CD4-positive, alpha-beta T cell (primary cell): Measurements from ENCODE around the gene USP9X. TPM values are rescaled to one million over a fixed set of nuclear protein-coding genes. Genes with fewer than 3 reads are reported as not detected.
"Not testable (repeated sequence)": the region's sequence is repeated elsewhere in the genome, so short reads cannot be mapped to it uniquely, and the experiment has no call there.

Experiments used
- ATAC-seq: fragments of 200-7000 bp; cut with Tn5 transposase; one replicate; pipeline ENCODE4 v1.10.0; 2022; ENCODE audit warnings: mild to moderate bottlenecking; ENCODE audit not compliant: poor library complexity
- CTCF ChIA-PET: fragments of 350-600 bp; sonication (Branson Sonifier 250); formaldehyde crosslinking; loops from one replicate; lab custom pipeline; 2021; ENCODE audit warnings: antibody characterized with exemption, inconsistent platforms; lab: Charles Lee
- POLR2A ChIA-PET: fragments of 350-600 bp; sonication (Branson Sonifier 250); formaldehyde crosslinking; loops from one replicate; lab custom pipeline; 2021; ENCODE audit warnings: antibody characterized with exemption, inconsistent platforms; lab: Charles Lee
- DNase-seq, 14 experiments: peaks; one replicate each; pipeline ENCODE4 v3.0.0-alpha.2; 2013 to 2020; ENCODE audit warnings: mixed read lengths in 2 of 14
- H3K27ac ChIP-seq, 2 donors: one replicate each; pipeline versions ENCODE4 v1.5.1 to v1.7.0; 2013; ENCODE audit warnings: low read length in 2 of 2, low read depth in 1 of 2, mild to moderate bottlenecking in 1 of 2
- H3K27me3 ChIP-seq, 2 experiments: 1 replicate in 1 of 2; 2 replicates in 1 of 2; pipeline versions ENCODE4 v1.6.1 to v1.7.0; 2013; ENCODE audit warnings: low read length in 2 of 2, control low read depth in 1 of 2, mild to moderate bottlenecking in 1 of 2, moderate library complexity in 1 of 2; ENCODE audit not compliant: insufficient read depth in 2 of 2, control insufficient read depth in 1 of 2
- H3K36me3 ChIP-seq: one replicate; pipeline ENCODE4 v1.6.1; 2013; ENCODE audit warnings: low read length, control low read depth; ENCODE audit not compliant: insufficient read depth
- H3K4me1 ChIP-seq: one replicate; pipeline ENCODE4 v1.6.1; 2013; ENCODE audit warnings: low read length, control low read depth; ENCODE audit not compliant: insufficient read depth
- H3K4me3 ChIP-seq: one replicate; pipeline ENCODE4 v1.5.1; 2013; ENCODE audit warnings: mild to moderate bottlenecking, low read length, moderate library complexity
- H3K9me3 ChIP-seq, 2 experiments: 1 replicate in 1 of 2; 2 replicates in 1 of 2; pipeline versions ENCODE4 v1.6.1 to v1.7.0; 2013; ENCODE audit warnings: low read length in 2 of 2, mild to moderate bottlenecking in 2 of 2, control low read depth in 1 of 2, moderate library complexity in 1 of 2; ENCODE audit not compliant: control insufficient read depth in 1 of 2, insufficient read depth in 1 of 2
- H3K27ac Mint-ChIP-seq: one replicate; pipeline ENCODE4 v1.8.0; 2020; ENCODE audit warnings: mixed read lengths
- H3K27me3 Mint-ChIP-seq: one replicate; pipeline ENCODE4 v1.8.0; 2021; ENCODE audit warnings: mixed read lengths
- H3K36me3 Mint-ChIP-seq: one replicate; pipeline ENCODE4 v1.8.0; 2021; ENCODE audit warnings: low read depth, mixed read lengths
- H3K4me1 Mint-ChIP-seq: one replicate; pipeline ENCODE4 v1.8.0; 2021; ENCODE audit warnings: low read depth, mixed read lengths
- H3K4me3 Mint-ChIP-seq: one replicate; pipeline ENCODE4 v1.8.0; 2020; ENCODE audit warnings: mild to moderate bottlenecking, mixed read lengths
- H3K9me3 Mint-ChIP-seq: one replicate; pipeline ENCODE4 v1.8.0; 2020; ENCODE audit warnings: mixed read lengths
- intact Hi-C, 2 experiments: fragments of 100-400 bp; cut with DNase I in 1 of 2; cut with micrococcal nuclease in 1 of 2; formaldehyde crosslinking; loops; one replicate each; pipeline versions ENCODE4 v1.15.1 to v1.9.0; 2023 to 2025; cut with DNase I, micrococcal nuclease
- total RNA-seq, 174 experiments: library from RNA in 2 of 174; stranded (reverse) in 2 of 174; gene quantifications; one replicate each; pipeline ENCODE4 v1.2.3 and lab custom pipeline; 2021 to 2026
- TF ChIP-seq, protein P1 (sequence below): fragments of 200-600 bp; IDR thresholded peaks from one replicate; pipeline ENCODE4 v1.8.0; 2022; ENCODE audit warnings: antibody characterized with exemption, mild to moderate bottlenecking

Gene USP9X
- total RNA-seq, 2 experiments from 2014 or later, result 70.4 to 74.8 TPM

DNA sequence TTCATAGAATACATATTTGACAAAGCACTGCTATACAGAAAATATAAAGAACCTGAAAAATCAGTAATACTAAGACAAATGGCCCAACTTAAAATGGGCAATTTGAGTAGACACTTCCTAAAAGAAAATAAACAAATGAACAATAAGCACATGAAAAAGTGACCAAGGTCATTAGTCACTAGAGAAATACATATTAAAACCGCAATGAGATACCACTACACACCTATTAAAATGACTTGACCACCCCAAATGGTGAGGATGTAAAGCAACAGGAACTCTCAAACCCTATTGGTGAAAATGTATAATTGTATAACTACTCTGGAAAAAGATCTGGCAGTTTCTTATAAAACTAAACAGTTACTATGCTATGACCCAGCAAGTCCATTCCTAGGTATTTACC is 34.0 kb upstream of the USP9X start:
- no peaks in the 10 kb centered on the region for H3K9me3 Mint-ChIP-seq

GRCh38 chrX:41055740-41056139 is 29.5 kb upstream of the USP9X start:
- TF ChIP-seq, protein P1, sequence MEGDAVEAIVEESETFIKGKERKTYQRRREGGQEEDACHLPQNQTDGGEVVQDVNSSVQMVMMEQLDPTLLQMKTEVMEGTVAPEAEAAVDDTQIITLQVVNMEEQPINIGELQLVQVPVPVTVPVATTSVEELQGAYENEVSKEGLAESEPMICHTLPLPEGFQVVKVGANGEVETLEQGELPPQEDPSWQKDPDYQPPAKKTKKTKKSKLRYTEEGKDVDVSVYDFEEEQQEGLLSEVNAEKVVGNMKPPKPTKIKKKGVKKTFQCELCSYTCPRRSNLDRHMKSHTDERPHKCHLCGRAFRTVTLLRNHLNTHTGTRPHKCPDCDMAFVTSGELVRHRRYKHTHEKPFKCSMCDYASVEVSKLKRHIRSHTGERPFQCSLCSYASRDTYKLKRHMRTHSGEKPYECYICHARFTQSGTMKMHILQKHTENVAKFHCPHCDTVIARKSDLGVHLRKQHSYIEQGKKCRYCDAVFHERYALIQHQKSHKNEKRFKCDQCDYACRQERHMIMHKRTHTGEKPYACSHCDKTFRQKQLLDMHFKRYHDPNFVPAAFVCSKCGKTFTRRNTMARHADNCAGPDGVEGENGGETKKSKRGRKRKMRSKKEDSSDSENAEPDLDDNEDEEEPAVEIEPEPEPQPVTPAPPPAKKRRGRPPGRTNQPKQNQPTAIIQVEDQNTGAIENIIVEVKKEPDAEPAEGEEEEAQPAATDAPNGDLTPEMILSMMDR, result no peak
- intact Hi-C loops, result no loop called here
- H3K27ac Mint-ChIP-seq, result no peak overlapping the region
- H3K27me3 Mint-ChIP-seq, result no peaks in the 10 kb centered on the region
- no peaks in the 10 kb centered on the region for H3K9me3 Mint-ChIP-seq
- H3K4me1 Mint-ChIP-seq, result no peaks in the 10 kb centered on the region
- ChIA-PET POLR2A (no interaction called here), CTCF (no interaction called here)
- Histone ChIP-seq H3K36me3 (no peaks in the 10 kb centered on the region), H3K9me3 (no peaks in the 10 kb centered on the region), H3K4me3 (no peak overlapping the region), H3K27me3 (no peaks in the 10 kb centered on the region), H3K27ac (no peak overlapping the region), H3K4me1 (no peaks in the 10 kb centered on the region)
- H3K36me3 Mint-ChIP-seq, result no peaks in the 10 kb centered on the region
- DNase-seq (no peak), ATAC-seq (no peak)
- no peak overlapping the region for H3K4me3 Mint-ChIP-seq

More for the DNA sequence above, 34.0 kb upstream of the USP9X start:
- Histone ChIP-seq H3K27me3 (no peaks in the 10 kb centered on the region), H3K9me3 (no peaks in the 10 kb centered on the region), H3K4me3 (no peak overlapping the region), H3K27ac (no peak overlapping the region), H3K36me3 (no peaks in the 10 kb centered on the region), H3K4me1 (no peaks in the 10 kb centered on the region)
- ATAC-seq, result no peak
- no peaks in the 10 kb centered on the region for H3K27me3 Mint-ChIP-seq
- H3K4me3 Mint-ChIP-seq, result no peak overlapping the region
- no peaks in the 10 kb centered on the region for H3K36me3 Mint-ChIP-seq
- TF ChIP-seq, protein P1, result no peak
- intact Hi-C loops, result no loop called here
- H3K27ac Mint-ChIP-seq, result no peak overlapping the region
- CTCF ChIA-PET, result no interaction called here
- POLR2A ChIA-PET, result no interaction called here
- no peak for DNase-seq
- peaks cover 8% of the 10 kb centered on the region for H3K4me1 Mint-ChIP-seq

- H3K4me3 ChIP-seq, H3K27ac Mint-ChIP-seq, H3K9me3 ChIP-seq, H3K4me1 Mint-ChIP-seq, H3K4me3 Mint-ChIP-seq, H3K4me1 ChIP-seq, H3K36me3 Mint-ChIP-seq, ATAC-seq, H3K27me3 Mint-ChIP-seq, H3K36me3 ChIP-seq, CTCF ChIA-PET, DNase-seq, H3K27ac ChIP-seq, H3K27me3 ChIP-seq, H3K9me3 Mint-ChIP-seq, POLR2A ChIA-PET: not testable (repeated sequence)
- intact Hi-C loops, result loop anchor here in 1 of 2 experiments (5.0 kb wide), 1 partner anchor 489 kb away; no protein-coding TSS in a partner anchor
These were observed 22.0 kb upstream of the USP9X start for GRCh38 chrX:41063276-41063675.

DNA sequence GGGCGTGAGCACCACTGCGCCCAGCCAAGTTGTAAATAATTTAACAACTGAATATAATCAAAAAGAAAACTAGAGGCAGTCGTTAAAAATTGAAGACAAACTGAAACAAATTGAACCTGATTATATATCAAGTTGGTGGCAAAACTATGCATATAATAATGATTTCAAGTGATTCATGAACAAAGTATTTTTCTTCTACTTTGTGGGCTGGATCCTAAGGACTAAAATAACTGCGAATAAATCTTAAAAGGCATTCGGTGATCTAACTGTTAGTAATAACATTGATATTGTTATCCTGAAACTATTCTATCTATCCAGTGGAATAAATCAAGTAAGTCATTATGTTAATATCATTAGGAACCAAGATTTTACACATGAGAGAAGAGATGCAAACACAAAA is 21.2 kb upstream of the USP9X start:
- Mint-ChIP-seq H3K9me3 (no peaks in the 10 kb centered on the region), H3K4me3 (no peak overlapping the region), H3K27me3 (no peaks in the 10 kb centered on the region), H3K27ac (no peak overlapping the region), H3K36me3 (no peaks in the 10 kb centered on the region), H3K4me1 (no peaks in the 10 kb centered on the region)
- Histone ChIP-seq H3K27me3 (no peaks in the 10 kb centered on the region), H3K4me3 (no peak overlapping the region), H3K4me1 (no peaks in the 10 kb centered on the region), H3K9me3 (no peaks in the 10 kb centered on the region), H3K36me3 (no peaks in the 10 kb centered on the region), H3K27ac (no peak overlapping the region)
- ChIA-PET POLR2A (no interaction called here), CTCF (no interaction called here)
- intact Hi-C loops, result loop anchor here in 1 of 2 experiments (5.0 kb wide), 1 partner anchor 488 kb away; no protein-coding TSS in a partner anchor
- no peak for ATAC-seq
- TF ChIP-seq, protein P1, result no peak
- DNase-seq, result no peak
